ENCODE measurements around the gene SKAP1. TPM values are rescaled to one million over a fixed set of nuclear protein-coding genes. Genes with fewer than 3 reads are reported as not detected.

Gene SKAP1
- total and polyA plus RNA-seq, 7 donors = 0.09 to 1.0 (median 0.42) TPM; not detected in 2

DNA sequence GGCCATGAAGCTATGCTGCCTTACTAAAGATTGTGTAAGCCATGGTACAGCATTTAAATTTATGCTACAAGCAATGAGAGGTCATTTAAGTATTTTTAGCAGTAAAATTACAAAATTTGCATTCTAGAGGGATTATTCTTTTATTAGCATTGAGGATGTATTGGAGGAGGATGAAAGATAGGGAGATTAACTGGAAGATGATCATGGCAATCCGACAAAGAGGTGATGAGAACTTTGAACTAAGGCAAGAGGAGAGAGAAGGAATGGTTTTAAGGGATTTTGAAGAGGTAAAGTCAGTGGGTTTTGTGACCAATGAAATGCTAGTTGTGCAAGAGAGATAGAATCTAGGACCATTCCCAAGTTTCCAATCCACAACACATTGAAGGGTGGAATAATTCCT, 192.6 kb downstream of the SKAP1 start:
- 89 to 98% (median 96%) methylated on average over 1 of the region's 1 CpG for WGBS, 3 donors
- Histone ChIP-seq H3K4me1 (no peaks in the 10 kb centered on the region), H3K27me3 (ENCODE audit: insufficient read depth in 3 of 3, low read length in 2 of 3) (peaks cover 0 to 15% (median 0%) of the 10 kb centered on the region in 3 donors), H3K4me3 (no peak overlapping the region), H3K36me3 (ENCODE audit: insufficient read depth in 1 of 2, low read depth in 1 of 2) (no peaks in the 10 kb centered on the region), H3K27ac (no peak overlapping the region), H3K9me3 (no peaks in the 10 kb centered on the region)
- ATAC-seq (no peak), DNase-seq (no peak)
- intact Hi-C loops (cut with DNase I) = no loop called here
- TF ChIP-seq, protein P1, sequence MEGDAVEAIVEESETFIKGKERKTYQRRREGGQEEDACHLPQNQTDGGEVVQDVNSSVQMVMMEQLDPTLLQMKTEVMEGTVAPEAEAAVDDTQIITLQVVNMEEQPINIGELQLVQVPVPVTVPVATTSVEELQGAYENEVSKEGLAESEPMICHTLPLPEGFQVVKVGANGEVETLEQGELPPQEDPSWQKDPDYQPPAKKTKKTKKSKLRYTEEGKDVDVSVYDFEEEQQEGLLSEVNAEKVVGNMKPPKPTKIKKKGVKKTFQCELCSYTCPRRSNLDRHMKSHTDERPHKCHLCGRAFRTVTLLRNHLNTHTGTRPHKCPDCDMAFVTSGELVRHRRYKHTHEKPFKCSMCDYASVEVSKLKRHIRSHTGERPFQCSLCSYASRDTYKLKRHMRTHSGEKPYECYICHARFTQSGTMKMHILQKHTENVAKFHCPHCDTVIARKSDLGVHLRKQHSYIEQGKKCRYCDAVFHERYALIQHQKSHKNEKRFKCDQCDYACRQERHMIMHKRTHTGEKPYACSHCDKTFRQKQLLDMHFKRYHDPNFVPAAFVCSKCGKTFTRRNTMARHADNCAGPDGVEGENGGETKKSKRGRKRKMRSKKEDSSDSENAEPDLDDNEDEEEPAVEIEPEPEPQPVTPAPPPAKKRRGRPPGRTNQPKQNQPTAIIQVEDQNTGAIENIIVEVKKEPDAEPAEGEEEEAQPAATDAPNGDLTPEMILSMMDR (IDR thresholded peaks at IDR 0.05) = no peak

DNA sequence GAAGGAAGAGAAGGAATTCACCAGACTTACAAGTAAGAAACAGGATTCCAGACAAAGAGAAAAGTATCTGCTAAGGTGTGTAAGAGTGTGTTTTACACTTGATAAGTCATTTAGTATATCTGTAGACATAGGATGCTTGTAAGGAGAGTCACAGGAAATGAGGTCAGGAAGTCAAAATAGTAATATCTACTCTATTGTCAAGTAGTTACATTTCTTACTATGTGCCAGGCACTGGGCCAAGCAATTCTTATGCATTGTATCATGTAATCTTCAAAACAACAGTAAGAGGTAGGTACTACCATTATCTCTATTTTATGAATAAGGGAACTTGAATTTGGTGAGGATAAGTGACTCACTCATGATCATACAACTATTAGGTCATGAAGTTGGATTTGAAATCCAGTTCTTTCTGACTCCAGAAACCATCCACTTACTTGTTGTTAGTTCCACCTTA, 193.3 kb downstream of the SKAP1 start:
- DNase-seq = no peak
- intact Hi-C loops (cut with DNase I) = no loop called here

DNA sequence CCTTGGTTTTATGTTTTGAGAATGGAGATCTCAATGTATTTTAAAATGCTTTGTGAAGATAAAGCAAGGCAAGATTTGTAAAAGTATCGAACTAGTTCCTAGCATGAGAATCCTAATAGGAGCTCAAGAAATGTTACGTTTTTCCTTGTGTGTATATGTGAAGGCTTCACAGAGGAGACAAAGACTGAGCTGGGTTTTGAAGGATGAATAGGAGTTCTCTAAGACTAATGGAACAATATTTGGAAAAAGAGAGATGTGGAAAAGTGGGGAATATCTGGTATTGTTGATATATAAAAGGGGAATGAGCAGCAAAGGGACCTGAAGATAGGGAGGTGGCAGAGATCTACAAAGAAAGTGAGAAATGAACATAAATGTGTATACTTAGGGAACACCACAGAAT, 195.1 kb downstream of the SKAP1 start:
- Histone ChIP-seq H3K27me3 (ENCODE audit: insufficient read depth in 3 of 3, low read length in 2 of 3) (peaks cover 0 to 18% (median 12%) of the 10 kb centered on the region in 3 donors), H3K27ac (no peak overlapping the region), H3K36me3 (ENCODE audit: insufficient read depth in 1 of 2, low read depth in 1 of 2) (no peaks in the 10 kb centered on the region), H3K9me3 (no peaks in the 10 kb centered on the region), H3K4me3 (no peak overlapping the region), H3K4me1 (peaks cover 3% of the 10 kb centered on the region)
- DNase-seq = no peak
- TF ChIP-seq, protein P1 (IDR thresholded peaks at IDR 0.05) = no peak
- intact Hi-C loops (cut with DNase I) = no loop called here
- WGBS, 3 donors = 88 to 93% (median 89%) methylated on average over 2 of the region's 2 CpGs
- no peak for ATAC-seq

More for the DNA sequence above, 193.3 kb downstream of the SKAP1 start:
- Histone ChIP-seq H3K4me3 (no peak overlapping the region), H3K9me3 (no peaks in the 10 kb centered on the region), H3K27me3 (ENCODE audit: insufficient read depth in 3 of 3, low read length in 2 of 3) (peaks cover 0 to 15% (median 0%) of the 10 kb centered on the region in 3 donors), H3K36me3 (ENCODE audit: insufficient read depth in 1 of 2, low read depth in 1 of 2) (no peaks in the 10 kb centered on the region), H3K27ac (no peak overlapping the region), H3K4me1 (no peaks in the 10 kb centered on the region)
- ATAC-seq = no peak
- TF ChIP-seq, protein P1 (IDR thresholded peaks at IDR 0.05) = no peak

DNA sequence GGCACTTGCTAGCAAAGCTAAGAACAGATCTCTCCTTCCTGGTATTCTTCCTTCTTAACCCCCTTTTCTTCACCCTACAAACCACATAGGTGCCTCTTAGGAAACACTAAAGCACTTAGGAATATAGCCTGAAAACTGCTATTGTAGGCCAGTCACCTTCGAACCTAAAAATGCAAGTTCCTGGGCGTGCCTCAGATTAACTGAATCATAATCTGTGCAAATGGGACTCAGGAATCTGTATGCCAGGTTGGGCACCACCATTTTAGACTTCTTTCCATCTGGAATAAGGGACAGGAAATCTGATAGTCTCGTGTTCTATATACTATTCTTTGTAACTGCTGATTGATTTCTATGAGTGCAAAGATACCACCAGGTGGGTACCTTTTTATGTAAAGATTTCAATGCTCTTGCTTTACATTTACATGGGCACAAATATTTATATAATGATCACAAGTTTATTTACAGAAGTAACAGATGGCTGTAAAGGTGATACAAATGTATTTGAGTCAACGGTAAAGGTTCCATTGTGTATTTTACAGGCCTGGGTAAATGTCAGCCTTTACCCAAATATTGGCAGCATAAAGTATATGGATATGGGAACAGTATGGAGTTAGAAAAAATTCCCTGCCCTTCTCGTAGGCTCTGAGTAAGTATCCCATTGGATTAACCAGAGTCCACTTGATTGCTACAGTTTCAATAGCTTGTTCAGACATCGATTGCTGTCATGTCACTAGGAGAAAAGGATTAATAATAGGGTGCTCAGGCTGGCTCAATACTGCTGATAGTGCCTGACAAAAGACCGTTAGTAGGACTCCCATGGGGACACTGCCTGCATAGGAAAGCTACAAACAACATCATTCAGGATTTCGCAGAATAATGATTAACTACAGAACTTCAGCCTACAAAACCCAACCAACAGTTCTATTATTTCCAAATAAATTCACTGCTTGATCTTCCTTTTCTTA, 197.7 kb downstream of the SKAP1 start:
- H3K4me1 ChIP-seq = peaks cover 3% of the 10 kb centered on the region
- no peaks in the 10 kb centered on the region for H3K9me3 ChIP-seq
- TF ChIP-seq, protein P1 (IDR thresholded peaks at IDR 0.05) = no peak
- intact Hi-C loops (cut with DNase I) = no loop called here
- H3K36me3 ChIP-seq (ENCODE audit: insufficient read depth in 1 of 2, low read depth in 1 of 2) = no peaks in the 10 kb centered on the region
- H3K27ac ChIP-seq = no peak overlapping the region
- ATAC-seq = no peak
- whole genome bisulfite sequencing, 3 donors = 75 to 82% (median 80%) methylated on average over 8 of the region's 8 CpGs
- DNase-seq = no peak
- peaks cover 3 to 18% (median 12%) of the 10 kb centered on the region in 3 donors for H3K27me3 ChIP-seq (ENCODE audit: insufficient read depth in 3 of 3, low read length in 2 of 3)
- no peak overlapping the region for H3K4me3 ChIP-seq
